Measurements from ENCODE around the gene KNTC1.
"Not testable (repeated sequence)": the region's sequence is repeated elsewhere in the genome, so short reads cannot be mapped to it uniquely, and the experiment has no call there.

KNTC1 gene

GRCh38 chr12:122558745-122559641 lies 31.9 kb downstream of the KNTC1 start:
- no peak for DNase-seq (ENCODE audit: low read depth in 2 of 2)

GRCh38 chr12:122560138-122560537 lies 33.1 kb downstream of the KNTC1 start:
- no peak for DNase-seq (ENCODE audit: low read depth in 2 of 2)

GRCh38 chr12:122563361-122563760 lies 36.3 kb downstream of the KNTC1 start:
- no peak for DNase-seq (ENCODE audit: low read depth in 2 of 2)

- not testable (repeated sequence) for DNase-seq (ENCODE audit: low read depth in 2 of 2)
Observed at GRCh38 chr12:122566816-122567215, 39.8 kb downstream of the KNTC1 start.

GRCh38 chr12:122569288-122569687 lies 42.2 kb downstream of the KNTC1 start:
- DNase-seq (ENCODE audit: low read depth in 2 of 2), result no peak

- DNase-seq (ENCODE audit: low read depth in 2 of 2), result not testable (repeated sequence)
Observed at GRCh38 chr12:122570006-122570405, 43.0 kb downstream of the KNTC1 start.

GRCh38 chr12:122571821-122572220 lies 44.8 kb downstream of the KNTC1 start:
- DNase-seq (ENCODE audit: low read depth in 2 of 2), result no peak

- not testable (repeated sequence) for DNase-seq (ENCODE audit: low read depth in 2 of 2)
Observed at GRCh38 chr12:122583294-122583693, 56.2 kb downstream of the KNTC1 start.

- DNase-seq (ENCODE audit: low read depth in 2 of 2), result no peak
Observed at GRCh38 chr12:122584177-122584863, 57.3 kb downstream of the KNTC1 start.

GRCh38 chr12:122590990-122591389 lies 63.9 kb downstream of the KNTC1 start:
- DNase-seq (ENCODE audit: low read depth in 2 of 2), result no peak

- not testable (repeated sequence) for DNase-seq (ENCODE audit: low read depth in 2 of 2)
Observed at GRCh38 chr12:122591966-122592365, 64.9 kb downstream of the KNTC1 start.

- DNase-seq (ENCODE audit: low read depth in 2 of 2), result not testable (repeated sequence)
Observed at GRCh38 chr12:122592543-122592942, 65.5 kb downstream of the KNTC1 start.

- no peak for DNase-seq (ENCODE audit: low read depth in 2 of 2)
Observed at GRCh38 chr12:122593910-122594309, 66.9 kb downstream of the KNTC1 start.

- DNase-seq (ENCODE audit: low read depth in 2 of 2), result no peak
Observed at GRCh38 chr12:122596838-122597237, 69.8 kb downstream of the KNTC1 start.

GRCh38 chr12:122602456-122602855 lies 75.4 kb downstream of the KNTC1 start:
- no peak for DNase-seq (ENCODE audit: low read depth in 2 of 2)

GRCh38 chr12:122604993-122605392 lies 77.9 kb downstream of the KNTC1 start:
- no peak for DNase-seq (ENCODE audit: low read depth in 2 of 2)

GRCh38 chr12:122609732-122610131 lies 82.7 kb downstream of the KNTC1 start:
- DNase-seq (ENCODE audit: low read depth in 2 of 2), result no peak

- no peak for DNase-seq (ENCODE audit: low read depth in 2 of 2)
Observed at GRCh38 chr12:122610207-122610606, 83.2 kb downstream of the KNTC1 start.

- no peak for DNase-seq (ENCODE audit: low read depth in 2 of 2)
Observed at GRCh38 chr12:122610911-122611310, 83.9 kb downstream of the KNTC1 start.

- no peak for DNase-seq (ENCODE audit: low read depth in 2 of 2)
Observed at GRCh38 chr12:122614839-122615238, 87.8 kb downstream of the KNTC1 start.

- DNase-seq (ENCODE audit: low read depth in 2 of 2), result no peak
Observed at GRCh38 chr12:122615780-122616179, 88.7 kb downstream of the KNTC1 start.

GRCh38 chr12:122635471-122635870 lies 108.4 kb downstream of the KNTC1 start:
- DNase-seq (ENCODE audit: low read depth in 2 of 2), result no peak

- DNase-seq (ENCODE audit: low read depth in 2 of 2), result no peak
Observed at GRCh38 chr12:122643207-122643805, 116.3 kb downstream of the KNTC1 start.
